H1 (cell line): ENCODE measurements around the gene DPP8. TPM values are rescaled to one million over a fixed set of nuclear protein-coding genes. Genes with fewer than 3 reads are reported as not detected.

Experiments
- CTCF ChIA-PET: fragments of 300-600 bp; sonication (Branson Sonifier 250); formaldehyde crosslinking; loops from one replicate; lab custom pipeline; 2021; ENCODE audit not compliant: partially characterized antibody; lab: Charles Lee
- POLR2A ChIA-PET: fragments of 300-600 bp; sonication (Branson Sonifier 250); formaldehyde crosslinking; loops from one replicate; lab custom pipeline; 2021; ENCODE audit warnings: inconsistent platforms; ENCODE audit not compliant: partially characterized antibody; lab: Charles Lee
- DNase-seq, 2 experiments: peaks; one replicate each; pipeline versions ENCODE4 v3.0.0 to v3.0.0-alpha.2; 2010 to 2022; ENCODE audit warnings: low spot score in 2 of 2, low read depth in 1 of 2, mixed read lengths in 1 of 2
- FAIRE-seq: peaks from 2 replicates; lab custom pipeline; 2011; peaks lifted over from hg19 to GRCh38; lab: Jason Lieb, UNC
- H2AFZ ChIP-seq: 2 replicates; pipeline ENCODE4 v1.8.1; 2012; ENCODE audit warnings: low read length, inconsistent platforms
- H2AK5ac ChIP-seq: 2 replicates; pipeline ENCODE4 v1.6.1; 2013; ENCODE audit warnings: low read depth, low read length
- H2BK120ac ChIP-seq: replicated peaks from 2 replicates; pipeline ENCODE3; 2013; ENCODE audit warnings: low read depth, low read length, inconsistent platforms
- H2BK12ac ChIP-seq: 2 replicates; pipeline ENCODE4 v1.6.1; 2013; ENCODE audit warnings: low read depth, low read length
- H2BK15ac ChIP-seq: 2 replicates; pipeline ENCODE4 v1.6.1; 2013; ENCODE audit warnings: low read length
- H2BK20ac ChIP-seq: 2 replicates; pipeline ENCODE4 v1.6.1; 2013; ENCODE audit warnings: low read length
- H2BK5ac ChIP-seq: 2 replicates; pipeline ENCODE4 v1.6.1; 2013; ENCODE audit warnings: low read depth, low read length
- H3K14ac ChIP-seq: 2 replicates; pipeline ENCODE4 v1.6.1; 2013; ENCODE audit warnings: inconsistent platforms; ENCODE audit not compliant: insufficient read length
- H3K18ac ChIP-seq: 2 replicates; pipeline ENCODE4 v1.6.1; 2013; ENCODE audit warnings: low read length; ENCODE audit errors: extremely low read depth
- H3K23ac ChIP-seq: 2 replicates; pipeline ENCODE4 v1.6.1; 2013; ENCODE audit warnings: inconsistent platforms; ENCODE audit not compliant: insufficient read length
- H3K23me2 ChIP-seq: 2 replicates; pipeline ENCODE4 v1.6.1; 2013; ENCODE audit warnings: low read depth, low read length
- H3K27ac ChIP-seq: 2 replicates; pipeline ENCODE4 v1.6.1; 2011; ENCODE audit warnings: low read depth, low read length, inconsistent platforms
- H3K27me3 ChIP-seq, 4 experiments: replicated peaks in 1 of 4; 1 replicate in 1 of 4; 2 replicates in 3 of 4; pipeline versions ENCODE4 v1.6.1 to v1.8.1; 2011 to 2013; ENCODE audit warnings: low read length in 3 of 4, mild to moderate bottlenecking in 3 of 4, inconsistent platforms in 2 of 4, mixed read lengths in 2 of 4, moderate library complexity in 1 of 4; ENCODE audit not compliant: control insufficient read depth in 3 of 4, insufficient read depth in 3 of 4; ENCODE audit errors: extremely low read depth in 1 of 4
- H3K36me3 ChIP-seq, 4 experiments: 2 replicates each; pipeline versions ENCODE4 v1.6.1 to v1.8.1; 2011 to 2013; ENCODE audit warnings: mild to moderate bottlenecking in 4 of 4, low read length in 3 of 4, moderate library complexity in 2 of 4, control low read depth in 1 of 4, inconsistent platforms in 1 of 4; ENCODE audit not compliant: insufficient read depth in 4 of 4, control insufficient read depth in 2 of 4
- H3K4ac ChIP-seq: replicated peaks from 2 replicates; pipeline ENCODE3; 2013; ENCODE audit warnings: low read length, low read depth, mixed read lengths, inconsistent platforms; ENCODE audit not compliant: insufficient read length
- H3K4me1 ChIP-seq, 4 experiments: replicated peaks in 1 of 4; 1 replicate in 1 of 4; 2 replicates in 3 of 4; pipeline versions ENCODE4 v1.6.1 to v1.8.1; 2011 to 2013; ENCODE audit warnings: low read length in 3 of 4, inconsistent platforms in 2 of 4, mixed read lengths in 1 of 4; ENCODE audit not compliant: insufficient read depth in 4 of 4, control insufficient read depth in 3 of 4
- H3K4me2 ChIP-seq, 2 experiments: 2 replicates each; pipeline versions ENCODE4 v1.6.1 to v1.8.1; 2011 to 2013; ENCODE audit warnings: low read depth in 2 of 2, low read length in 2 of 2, control low read depth in 1 of 2, inconsistent platforms in 1 of 2, mild to moderate bottlenecking in 1 of 2; ENCODE audit not compliant: insufficient read depth in 1 of 2
- H3K4me3 ChIP-seq, 4 experiments: fragments of 200-600, 300-600 bp in 1 of 4; sonication (generic), shearing (Covaris generic), sonication (Bioruptor Twin) in 1 of 4; 2 replicates each; pipeline versions ENCODE4 v1.5.1 to v1.8.1; 2011 to 2016; ENCODE audit warnings: low read length in 4 of 4, low read depth in 3 of 4, control low read depth in 2 of 4, inconsistent platforms in 2 of 4, mild to moderate bottlenecking in 2 of 4, mixed read lengths in 1 of 4, moderate library complexity in 1 of 4; ENCODE audit not compliant: insufficient read depth in 2 of 4; ENCODE audit errors: extremely low read depth in 1 of 4
- H3K56ac ChIP-seq: replicated peaks from 2 replicates; pipeline ENCODE3; 2013; ENCODE audit warnings: low read depth, mild to moderate bottlenecking, mixed read lengths, low read length, inconsistent platforms; ENCODE audit not compliant: insufficient read length
- H3K79me1 ChIP-seq: 2 replicates; pipeline ENCODE4 v1.6.1; 2013; ENCODE audit warnings: low read depth, low read length, control low read depth
- H3K79me2 ChIP-seq, 2 experiments: 2 replicates each; pipeline versions ENCODE4 v1.6.1 to v1.8.1; 2012 to 2013; ENCODE audit warnings: low read length in 2 of 2, mild to moderate bottlenecking in 2 of 2, inconsistent platforms in 1 of 2; ENCODE audit not compliant: insufficient read depth in 2 of 2, control insufficient read depth in 1 of 2
- H3K9ac ChIP-seq, 4 experiments: replicated peaks in 1 of 4; 1 replicate in 1 of 4; 2 replicates in 3 of 4; pipeline versions ENCODE4 v1.6.1 to v1.8.1; 2011 to 2013; ENCODE audit warnings: low read depth in 3 of 4, low read length in 3 of 4, control low read depth in 2 of 4, mild to moderate bottlenecking in 2 of 4, moderate library complexity in 2 of 4, inconsistent platforms in 1 of 4; ENCODE audit errors: extremely low read depth in 1 of 4
- H3K9me3 ChIP-seq, 2 experiments: 2 replicates each; pipeline versions ENCODE4 v1.6.1 to v1.8.1; 2012 to 2013; ENCODE audit warnings: mild to moderate bottlenecking in 2 of 2, moderate library complexity in 2 of 2, control low read depth in 1 of 2, inconsistent platforms in 1 of 2, low read depth in 1 of 2, low read length in 1 of 2, mixed read lengths in 1 of 2; ENCODE audit not compliant: insufficient read depth in 2 of 2
- H4K20me1 ChIP-seq, 2 experiments: replicated peaks in 1 of 2; 2 replicates each; pipeline versions ENCODE3 to v1.8.1; 2011 to 2013; ENCODE audit warnings: inconsistent platforms in 2 of 2, low read length in 2 of 2, mild to moderate bottlenecking in 1 of 2; ENCODE audit not compliant: insufficient read depth in 2 of 2, control insufficient read depth in 1 of 2
- H4K5ac ChIP-seq: 2 replicates; pipeline ENCODE4 v1.6.1; 2013; ENCODE audit warnings: low read length, low read depth, mixed read lengths, inconsistent platforms; ENCODE audit not compliant: insufficient read length
- H4K8ac ChIP-seq: 2 replicates; pipeline ENCODE4 v1.8.0; 2013; ENCODE audit warnings: mild to moderate bottlenecking, moderate library complexity, low read length, inconsistent platforms; ENCODE audit not compliant: insufficient read depth; ENCODE audit errors: extremely low read depth
- H4K91ac ChIP-seq: replicated peaks from 2 replicates; pipeline ENCODE3; 2013; ENCODE audit warnings: low read length, mixed read lengths, inconsistent platforms; ENCODE audit not compliant: insufficient read length
- CBX5 ChIP-seq: fragments of 300-800, 300-1000 bp; sonication (generic); IDR thresholded peaks from 2 replicates; pipeline ENCODE4 v1.7.1; 2016; ENCODE audit warnings: antibody characterized with exemption, low read length, low read depth
- HDAC2 ChIP-seq, 2 experiments: fragments of 300-600 bp in 1 of 2; sonication (generic) in 1 of 2; IDR thresholded peaks; 2 replicates each; pipeline ENCODE4 v1.6.1; 2011 to 2012; ENCODE audit warnings: low read depth in 2 of 2, low read length in 2 of 2, mild to moderate bottlenecking in 2 of 2, moderate library complexity in 2 of 2, borderline replicate concordance in 1 of 2, inconsistent platforms in 1 of 2
- RBBP5 ChIP-seq: IDR thresholded peaks from 2 replicates; pipeline ENCODE4 v1.7.1; 2012; ENCODE audit warnings: low read depth, mild to moderate bottlenecking, inconsistent platforms, low read length, moderate library complexity, borderline replicate concordance
- WGBS, 2 experiments: shearing (Covaris generic) in 1 of 2; methylation state at CpG; one replicate each; pipeline versions ENCODE4 v1.1.6 to v1.1.7; 2013 to 2015; ENCODE audit warnings: low lambda C conversion rate in 2 of 2, mixed read lengths in 2 of 2, inconsistent platforms in 1 of 2, low coverage in 1 of 2, missing lambda C conversion rate in 1 of 2; ENCODE audit not compliant: insufficient replicate concordance in 2 of 2, insufficient coverage in 1 of 2, insufficient read length in 1 of 2; ENCODE audit errors: extremely low coverage in 1 of 2, missing lambda C conversion rate in 1 of 2; 5-methylcytosine and 5-hydroxymethylcytosine counted together
- polyA plus RNA-seq, 7 experiments: library from polyadenylated mRNA; depleted of rRNA in 3 of 7; stranded (reverse) in 5 of 7; unstranded in 2 of 7; fragments of >200 nt in 5 of 7; fragments of 200-250 nt in 2 of 7; gene quantifications; 1 replicate in 5 of 7; 2 replicates in 1 of 7; 4 replicates in 1 of 7; pipeline versions ENCODE4 v1.2.1 to v1.2.3, GENCODE V29; 2011 to 2013; ENCODE audit warnings: missing spikeins in 2 of 7, mixed read lengths in 2 of 7
- total RNA-seq: library from RNA; stranded (reverse); fragmentation: NEBNext Ultra II Directional; extraction: Animal tissue kit (Norgen Biotek cat#: 25700); gene quantifications from 2 replicates; pipeline ENCODE4 v1.2.1, GENCODE V29; 2021
- TF ChIP-seq, protein P1 (sequence below): IDR thresholded peaks from 2 replicates; pipeline ENCODE4 v1.6.1; 2011; ENCODE audit warnings: low read depth, mild to moderate bottlenecking, low read length; ENCODE audit not compliant: insufficient read depth

Gene DPP8
- total and polyA plus RNA-seq, 2 of the 8 experiments (the other 6 are each of a cell fraction or from before 2014, with no cell fraction given), result 9.9 to 26.0 TPM

DNA sequence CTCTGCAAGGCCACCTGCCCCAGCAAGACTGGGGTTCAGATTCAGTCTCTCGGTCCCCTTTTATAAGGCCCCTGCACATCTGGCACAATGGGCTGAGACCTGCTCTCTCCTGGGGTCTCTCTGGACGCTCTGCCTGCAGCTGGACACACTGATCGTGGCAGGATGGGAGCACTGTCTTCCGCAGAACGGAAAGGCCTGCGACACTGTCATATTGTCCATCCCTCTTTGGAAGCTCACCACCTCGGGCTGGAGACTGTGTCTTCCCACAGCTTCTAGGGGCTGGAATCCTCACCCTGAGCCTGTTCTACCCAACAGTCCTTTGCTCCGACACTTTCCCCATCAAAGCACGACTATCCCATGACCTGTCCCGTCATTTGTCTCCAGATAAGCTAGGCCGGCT, 83.3 kb downstream of the DPP8 start:
- Histone ChIP-seq H3K4me2 (no peak overlapping the region), H4K91ac (no peak overlapping the region), H2BK15ac (no peak overlapping the region), H2BK20ac (no peak overlapping the region), H3K23me2 (no peaks in the 10 kb centered on the region), H2AK5ac (no peak overlapping the region), H3K14ac (no peak overlapping the region), H3K18ac (no peak overlapping the region), H3K4me3 (no peak overlapping the region), H3K79me1 (no peaks in the 10 kb centered on the region), H3K9me3 (no peaks in the 10 kb centered on the region), H4K20me1 (no peaks in the 10 kb centered on the region), H3K56ac (no peak overlapping the region), H3K23ac (no peak overlapping the region), H2BK120ac (no peak overlapping the region), H3K27me3 (no peaks in the 10 kb centered on the region), H4K5ac (no peak overlapping the region), H3K4me1 (no peaks in the 10 kb centered on the region), H3K79me2 (no peaks in the 10 kb centered on the region), H3K36me3 (no peaks in the 10 kb centered on the region), H3K9ac (no peak overlapping the region), H4K8ac (no peak overlapping the region), H3K4ac (no peak overlapping the region), H2AFZ (no peak overlapping the region), H2BK12ac (no peak overlapping the region), H3K27ac (no peak overlapping the region), H2BK5ac (no peak overlapping the region)
- CTCF ChIA-PET, result interaction anchor here (0.7 to 2.5 kb wide), 10 partner anchors 14 to 115 kb away, joined by 3 to 22 read pairs (median 5); no protein-coding TSS in a partner anchor
- no peak for FAIRE-seq
- POLR2A ChIA-PET, result interaction anchor here (0.7 to 4.4 kb wide), 3 partner anchors 14 to 130 kb away, joined by 3 to 24 read pairs (median 3); partner anchors contain the start of genes IGDCC4 and RNU5B-1
- TF ChIP-seq RBBP5 (no peak), HDAC2 (IDR thresholded peaks at IDR 0.05; ENCODE audit: borderline replicate concordance in 1 of 2, low read depth in 2 of 2, low read length in 2 of 2) (no peak), CBX5 (no peak)
- TF ChIP-seq, protein P1, sequence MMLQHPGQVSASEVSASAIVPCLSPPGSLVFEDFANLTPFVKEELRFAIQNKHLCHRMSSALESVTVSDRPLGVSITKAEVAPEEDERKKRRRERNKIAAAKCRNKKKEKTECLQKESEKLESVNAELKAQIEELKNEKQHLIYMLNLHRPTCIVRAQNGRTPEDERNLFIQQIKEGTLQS, result no peak
- 90% methylated on average over 11 of the region's 11 CpGs; no CpG with 5 or more reads in 1 of the 2 experiments for WGBS, 2 experiments
- DNase-seq, result peak in 1 of 2 experiments; percentile 42
